Globus pallidus (tissue), 1 donor: ENCODE data around the gene CADM1.

Experiments used
- DNase-seq: peaks from one replicate; pipeline ENCODE4 v3.0.0-alpha.2; 2015; ENCODE audit warnings: low spot score

The CADM1 gene

DNA sequence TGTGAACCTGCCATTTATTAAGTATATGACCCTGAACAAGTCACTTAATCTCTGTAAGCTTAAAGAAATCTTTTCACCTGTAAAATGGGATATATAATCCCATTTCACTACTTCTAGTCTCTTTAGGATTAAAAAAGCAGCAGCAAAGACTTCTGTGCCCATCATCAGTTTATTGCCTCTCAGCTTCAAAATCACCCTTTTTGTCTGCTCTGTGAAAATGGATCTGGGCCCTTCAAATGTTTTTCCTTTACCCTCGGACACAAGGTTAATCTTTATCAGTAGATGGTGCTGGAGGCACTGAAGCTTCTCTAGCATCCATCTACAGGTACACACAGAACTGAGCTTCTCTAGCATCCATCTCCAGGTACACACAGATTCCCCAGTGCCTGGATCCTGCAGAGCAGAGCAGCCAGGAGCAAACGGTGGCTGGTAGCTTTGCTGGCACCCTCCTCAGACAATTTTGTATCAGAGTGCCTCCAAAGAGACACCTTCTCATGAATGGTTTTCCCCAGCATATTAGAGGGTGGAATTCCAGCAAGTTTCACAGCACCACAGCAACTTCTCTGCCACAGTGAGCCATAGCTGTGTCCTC, 56.8 kb downstream of the CADM1 start:
- DNase-seq = no peak

DNA sequence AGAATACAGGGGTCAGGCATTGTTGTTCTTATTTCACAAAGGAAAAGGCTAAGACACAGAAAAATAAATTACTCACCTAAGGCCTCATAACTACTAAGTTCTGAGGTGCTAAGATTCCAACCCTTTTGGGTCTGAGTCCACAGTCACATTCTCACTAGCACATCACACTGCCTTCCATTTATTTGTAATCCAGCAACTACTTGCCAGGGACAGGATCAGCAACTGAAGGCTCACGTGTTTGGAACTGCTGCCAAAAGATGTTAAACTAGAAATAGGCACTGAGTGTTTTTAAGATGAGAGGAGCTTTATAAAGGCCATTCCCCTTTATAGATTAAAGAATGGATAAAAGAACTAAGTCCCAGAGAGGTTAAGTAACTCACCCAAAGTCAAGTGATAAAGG, 58.0 kb downstream of the CADM1 start:
- DNase-seq = no peak

DNA sequence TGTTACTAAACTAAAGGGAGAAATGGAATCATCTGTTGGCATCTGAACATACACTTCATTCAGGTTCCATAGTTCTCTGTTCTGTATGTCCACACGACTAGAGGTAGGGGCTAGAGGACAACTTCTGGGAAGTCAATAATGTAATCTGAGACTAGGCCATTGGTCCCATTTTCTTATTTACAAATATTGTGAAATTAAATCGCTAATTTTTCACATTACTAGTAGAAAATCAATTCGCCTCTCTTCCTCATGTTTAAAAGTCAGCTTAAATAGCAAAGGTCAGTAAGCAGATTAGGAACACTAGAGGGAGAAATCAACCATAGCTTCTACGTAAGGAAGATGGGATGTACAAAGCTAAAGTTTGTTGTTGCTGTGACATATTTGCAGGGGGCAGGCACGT, 59.7 kb downstream of the CADM1 start:
- DNase-seq = no peak

DNA sequence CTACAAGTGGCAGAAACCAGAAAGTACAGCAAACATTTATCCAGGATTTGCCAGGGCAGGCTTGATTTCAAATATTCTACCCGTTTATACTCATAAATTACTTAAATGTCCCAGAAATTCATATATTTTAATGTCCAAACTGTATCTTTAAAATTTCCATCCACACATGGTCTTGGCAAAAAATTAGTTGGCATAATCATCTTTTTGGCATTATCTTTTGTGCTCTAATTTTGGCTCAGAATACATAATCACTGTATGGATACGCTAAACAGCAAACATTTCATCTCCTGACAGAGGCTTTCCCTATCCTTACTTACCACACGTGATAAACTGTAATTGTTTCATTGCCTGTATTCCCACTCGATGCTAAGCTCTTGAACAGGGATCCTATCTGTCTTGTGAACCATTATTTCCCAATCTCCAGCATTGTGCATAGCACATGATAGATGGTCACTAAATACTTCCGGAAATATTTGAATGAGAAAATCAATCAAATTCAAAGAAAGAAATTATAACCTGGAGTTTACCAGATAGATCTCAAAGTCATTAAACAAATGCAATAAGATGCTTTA, 64.2 kb downstream of the CADM1 start:
- DNase-seq = no peak

DNA sequence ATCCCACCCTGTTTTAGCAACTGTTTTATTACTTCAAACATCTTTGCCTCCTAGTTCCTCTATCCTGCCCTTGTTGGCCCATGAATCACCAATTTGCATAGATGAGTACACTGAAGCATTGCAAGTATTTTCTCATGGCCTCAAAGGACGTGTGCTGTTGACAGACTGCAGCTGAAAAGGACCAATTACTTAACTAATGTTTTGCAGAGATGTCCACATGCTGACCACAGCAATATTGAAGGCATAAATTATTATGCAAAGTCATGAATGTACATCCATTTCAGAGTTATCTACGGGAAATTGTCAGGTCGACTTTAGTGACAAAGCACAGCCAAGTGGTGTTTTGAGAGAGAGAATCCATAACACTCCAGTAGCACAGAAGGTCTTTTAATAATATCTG, 64.8 kb downstream of the CADM1 start:
- DNase-seq = no peak

DNA sequence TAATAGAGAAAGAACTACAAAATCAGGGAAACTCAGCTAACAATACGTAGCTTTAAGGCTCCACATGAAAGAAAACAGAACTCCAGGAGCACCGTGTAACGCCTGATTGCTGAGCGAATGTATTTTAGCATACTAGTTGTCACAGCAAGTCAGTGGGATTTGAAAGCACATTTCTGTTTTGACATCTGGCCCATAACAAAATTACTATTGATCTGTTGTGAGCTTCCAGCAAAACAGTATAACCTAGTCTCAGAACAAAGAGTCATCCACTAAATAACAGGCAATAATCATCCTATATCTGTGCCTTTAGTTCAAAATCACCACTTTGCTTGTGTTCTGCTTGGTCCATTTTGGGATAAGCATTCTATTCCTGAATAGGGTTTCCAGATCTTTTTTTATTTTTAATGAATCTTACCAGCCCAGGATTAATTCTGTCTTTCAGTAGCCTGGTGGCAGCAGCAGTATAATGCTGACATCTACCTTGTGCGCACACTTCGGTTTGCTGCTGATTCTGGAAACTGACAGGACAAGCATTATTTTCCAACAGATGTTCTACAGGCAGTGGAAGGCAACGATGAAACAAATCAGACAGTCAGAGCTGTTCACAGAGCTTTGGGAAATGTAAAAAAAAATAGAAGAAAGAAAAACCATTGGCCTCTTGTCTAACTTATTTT, 66.2 kb downstream of the CADM1 start:
- DNase-seq = no peak

DNA sequence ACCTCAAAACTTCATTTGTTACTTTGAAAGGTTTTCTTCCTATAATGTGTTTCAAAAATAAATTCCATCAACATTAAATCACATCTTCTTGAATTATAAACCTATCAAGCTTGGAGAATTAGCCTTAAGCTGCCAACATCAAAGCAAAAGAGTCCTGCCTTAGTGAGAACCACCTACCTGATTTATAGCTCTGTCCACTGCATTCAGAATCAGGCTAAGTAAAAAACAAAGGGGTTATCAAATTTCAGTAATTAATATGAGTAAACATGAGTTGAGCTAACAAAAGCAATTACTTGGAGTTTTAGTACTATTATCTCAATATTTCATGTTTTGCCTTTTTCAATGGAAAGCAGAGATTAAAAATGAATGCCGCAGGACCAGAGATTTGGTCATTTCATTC, 73.9 kb downstream of the CADM1 start:
- no peak for DNase-seq

DNA sequence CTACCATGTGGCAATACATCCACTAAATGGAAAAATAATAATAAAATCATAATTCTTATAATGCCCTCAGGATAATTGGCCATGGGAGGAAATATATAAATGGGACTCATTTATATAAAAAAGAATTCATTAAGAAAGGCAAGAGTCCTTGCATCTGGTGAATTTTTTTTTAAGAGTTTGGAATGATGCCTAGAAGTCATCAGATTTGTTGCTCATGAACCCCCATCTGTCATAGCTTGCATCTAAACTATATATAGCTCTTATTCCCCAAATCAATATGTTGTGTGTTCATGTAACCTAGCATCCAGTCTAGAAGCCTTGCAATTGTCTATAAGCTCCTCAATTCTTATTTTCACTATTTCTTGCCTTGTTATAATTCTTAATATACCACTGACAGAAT, 75.9 kb downstream of the CADM1 start:
- DNase-seq = no peak

DNA sequence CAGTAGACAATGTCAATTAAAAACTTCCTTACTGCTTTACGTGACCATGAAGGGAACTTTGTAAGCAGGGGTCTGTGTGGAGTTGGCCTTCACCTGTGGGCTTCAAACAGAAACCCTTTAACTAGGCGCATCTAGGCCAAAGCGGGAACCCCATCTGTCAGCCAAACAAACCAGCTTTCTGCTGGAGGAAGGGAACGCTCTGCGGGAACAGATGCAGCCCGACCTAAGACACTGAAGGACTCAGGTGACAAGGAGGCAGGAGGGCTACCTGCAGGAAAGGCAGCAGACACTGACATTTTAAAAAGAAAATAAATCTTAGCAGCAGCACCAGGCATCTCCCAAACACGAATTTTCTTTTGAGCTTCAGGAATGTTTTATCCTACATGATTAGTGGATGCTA, 78.4 kb downstream of the CADM1 start:
- DNase-seq = no peak

DNA sequence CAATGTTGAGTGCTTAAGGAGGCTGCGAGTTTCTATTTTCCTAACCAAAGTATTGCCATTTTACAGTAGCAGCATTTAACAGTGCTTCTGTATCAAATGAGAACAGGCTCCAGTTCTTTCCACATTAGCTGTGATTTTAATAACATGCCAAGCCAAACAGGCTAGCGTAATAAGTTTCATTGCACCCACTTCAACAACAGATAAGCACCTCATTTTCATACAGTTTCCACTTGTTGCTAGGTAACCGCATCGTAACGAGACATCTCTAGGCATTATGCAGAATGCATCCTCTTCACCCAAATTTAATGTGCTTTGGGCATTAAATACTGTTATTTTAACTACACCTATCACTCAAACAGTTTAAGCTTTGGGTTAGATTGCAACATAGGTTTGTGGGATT, 79.0 kb downstream of the CADM1 start:
- DNase-seq = no peak

DNA sequence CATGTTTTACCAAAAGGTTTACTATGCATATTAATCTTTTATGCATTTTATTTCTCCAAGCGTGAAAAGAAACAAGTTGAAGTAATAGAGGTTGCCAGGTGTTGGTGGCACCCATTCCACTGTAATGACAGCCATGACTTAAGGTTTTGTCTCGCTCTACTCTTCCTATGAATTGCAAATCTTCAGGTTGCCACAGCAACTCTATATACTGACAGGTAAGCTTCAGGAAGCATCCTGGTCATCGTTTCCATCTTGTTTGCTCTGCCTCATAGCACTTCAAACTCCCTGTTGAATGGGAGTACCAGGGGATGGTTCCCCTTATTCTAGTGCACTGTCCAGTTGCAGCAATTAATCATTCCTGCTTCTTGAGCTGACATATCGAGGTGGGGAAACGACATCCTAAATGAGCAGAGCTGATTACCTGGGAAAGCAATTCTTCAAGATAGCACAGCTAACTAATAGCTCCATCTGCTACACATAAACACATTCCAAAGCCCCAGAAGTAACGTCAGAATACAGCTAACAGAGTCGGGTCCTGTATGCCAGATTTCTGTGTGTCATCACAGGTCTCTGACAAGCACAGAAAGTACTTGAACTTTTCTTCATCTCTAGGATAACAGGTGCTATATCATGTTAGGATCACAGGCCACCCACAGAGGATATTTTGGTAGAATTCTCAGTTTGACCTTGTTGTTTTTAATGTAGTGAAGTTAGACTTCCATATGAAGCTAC, 80.3 kb downstream of the CADM1 start:
- DNase-seq = no peak

DNA sequence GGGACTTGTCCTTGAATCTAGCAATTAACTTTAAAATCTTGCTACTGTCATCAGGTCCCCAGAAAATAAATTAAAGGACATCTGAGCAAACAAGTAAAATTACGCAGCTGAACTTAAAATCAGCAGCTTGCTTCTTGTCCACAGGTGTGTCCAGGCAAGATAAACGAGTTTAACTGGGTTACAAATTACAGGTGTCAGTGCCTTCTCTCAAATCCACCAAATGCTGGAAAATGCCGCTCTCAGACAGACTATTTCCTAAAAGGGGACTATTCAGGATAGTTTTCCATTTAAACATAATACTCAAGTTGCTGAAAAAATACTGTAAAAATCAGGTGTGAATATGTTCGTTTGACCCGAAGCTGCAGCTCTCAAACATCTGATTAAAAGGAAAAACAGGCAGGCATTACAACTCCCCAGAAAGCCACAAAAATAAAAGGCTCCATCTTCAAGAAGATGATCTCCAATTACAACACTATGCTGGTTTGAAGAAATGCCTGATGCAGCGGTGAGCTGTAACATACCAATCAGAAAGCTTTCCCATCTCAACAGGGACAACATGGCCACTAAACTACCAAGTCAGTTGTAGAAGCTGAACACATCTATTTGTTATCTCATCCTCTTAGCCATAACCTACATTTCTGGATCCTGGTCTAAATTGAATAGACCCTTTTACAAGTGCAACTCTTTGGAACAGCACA, 82.1 kb downstream of the CADM1 start:
- no peak for DNase-seq

DNA sequence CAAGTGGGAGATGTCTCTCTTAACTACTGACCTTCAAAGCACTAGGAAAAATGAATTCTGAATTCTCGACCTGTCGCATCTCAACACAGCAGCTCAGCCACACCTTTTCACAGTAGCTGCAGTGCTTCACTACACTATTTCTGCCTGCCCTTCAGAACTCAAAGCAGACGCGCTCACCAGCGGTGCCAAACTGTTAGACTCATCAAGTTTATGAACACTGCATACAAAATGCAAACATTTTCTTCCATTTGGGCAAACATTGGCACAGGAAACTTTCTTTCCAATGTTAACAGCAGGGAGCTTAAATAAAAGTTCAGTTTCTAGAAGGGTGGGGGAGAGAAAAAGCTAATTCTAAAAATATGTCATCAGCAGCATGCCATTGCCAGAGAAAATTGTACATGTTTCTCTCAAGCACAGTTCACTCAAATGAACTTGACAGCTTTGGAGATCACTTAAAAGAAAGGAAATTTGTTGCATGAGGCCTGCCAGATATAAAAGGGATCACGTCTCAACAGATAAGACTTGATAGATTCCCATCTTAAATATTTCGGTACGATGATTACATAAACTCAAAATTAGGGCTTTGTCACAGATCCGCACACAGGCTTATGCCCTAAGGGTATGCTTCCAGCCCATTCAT, 82.7 kb downstream of the CADM1 start:
- no peak for DNase-seq

DNA sequence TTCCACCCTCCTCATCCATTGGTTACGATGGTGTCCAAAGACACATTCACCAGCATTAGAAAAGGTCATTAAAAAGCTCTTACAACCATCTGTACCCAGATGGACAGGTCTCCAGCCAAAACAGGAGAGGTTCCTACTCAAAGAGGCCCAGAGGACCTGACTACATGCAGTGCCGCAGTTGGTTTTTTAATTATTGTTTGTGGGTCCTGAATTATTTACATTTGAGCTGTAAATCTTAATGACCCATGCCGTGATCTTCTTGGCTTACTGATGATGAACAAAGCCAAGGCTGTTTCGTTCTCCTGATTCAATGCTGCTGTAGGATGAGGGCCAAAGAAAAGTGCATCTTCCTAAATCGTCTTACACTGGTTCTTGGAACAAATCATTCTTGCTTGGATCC, 83.7 kb downstream of the CADM1 start:
- DNase-seq = no peak

DNA sequence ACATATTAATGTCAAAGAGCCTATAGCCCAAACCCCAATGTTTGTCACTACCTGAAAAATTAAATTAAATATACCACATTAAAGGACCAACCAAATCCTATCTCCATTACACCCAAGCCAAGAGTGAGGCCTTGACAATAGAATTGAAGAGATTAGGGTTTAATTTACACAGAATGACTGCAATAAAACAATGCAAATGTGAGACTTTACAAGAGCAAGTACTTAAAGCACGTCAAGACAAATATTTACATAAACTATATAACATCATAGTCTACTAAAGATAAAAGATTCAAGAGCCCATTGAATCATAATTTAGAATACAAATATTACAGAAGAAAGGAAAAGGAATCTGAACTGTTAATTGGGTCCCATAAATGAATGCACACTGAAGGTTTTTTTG, 85.6 kb downstream of the CADM1 start:
- no peak for DNase-seq

DNA sequence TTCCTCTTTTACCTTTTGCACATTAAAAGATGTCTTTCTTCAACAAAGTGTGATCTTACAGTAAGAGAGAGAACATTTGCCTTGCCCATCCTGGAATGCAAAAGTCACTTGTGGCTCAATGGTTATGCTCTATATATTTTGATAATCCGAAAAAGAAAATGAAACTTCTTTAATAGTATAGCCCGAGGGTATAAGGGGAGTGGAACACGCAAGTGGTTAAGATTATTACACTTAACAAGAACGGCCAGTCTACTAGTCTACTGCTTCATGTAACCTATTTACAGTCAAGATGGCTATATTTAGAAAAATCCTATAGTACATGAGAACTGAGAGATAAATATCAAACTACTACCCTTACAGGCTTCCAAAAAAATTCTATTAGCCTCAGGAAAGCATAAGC, 86.1 kb downstream of the CADM1 start:
- DNase-seq = no peak

DNA sequence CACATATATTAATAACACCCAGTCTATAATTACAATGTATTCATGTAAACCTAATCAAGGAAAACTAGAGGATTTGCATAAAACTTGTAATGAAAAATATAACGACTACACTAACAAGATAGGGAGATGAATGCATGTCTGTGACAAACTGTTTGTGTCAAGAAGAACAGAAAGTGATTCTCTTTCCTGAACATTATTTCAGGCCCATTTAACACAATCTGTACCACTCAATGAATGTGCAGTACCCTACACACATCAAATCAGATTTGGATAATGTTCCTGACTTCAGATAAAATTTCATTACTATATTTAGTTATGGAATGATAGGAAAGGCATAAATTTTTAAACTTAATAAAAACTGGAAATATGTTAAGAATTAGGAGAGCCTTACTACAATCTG, 93.1 kb downstream of the CADM1 start:
- DNase-seq = no peak

DNA sequence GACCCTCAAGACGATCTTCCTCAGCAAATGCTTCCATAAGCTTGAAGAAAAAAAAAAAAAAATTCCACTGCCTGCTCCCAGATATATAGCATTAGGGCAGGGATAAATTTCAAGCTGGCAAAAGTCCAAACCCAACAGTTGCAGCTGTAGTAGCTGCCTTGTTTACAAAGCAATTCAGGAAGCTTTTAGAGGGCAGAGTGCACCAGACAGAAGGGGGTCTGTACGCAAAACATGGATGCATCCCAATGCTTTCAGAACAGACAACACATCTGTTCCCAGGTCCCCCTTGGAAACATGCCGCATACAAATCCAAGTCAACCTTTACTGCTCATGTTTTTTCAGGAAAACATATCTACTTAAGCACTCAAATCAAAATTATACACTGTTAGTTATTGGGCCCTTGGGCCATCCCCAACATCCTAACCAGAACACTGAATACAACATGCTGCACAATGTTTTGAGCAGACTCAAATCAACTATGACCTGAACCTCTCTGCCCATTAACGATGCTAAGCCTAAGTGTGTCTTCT, 94.5 kb downstream of the CADM1 start:
- peak; percentile 64 for DNase-seq

DNA sequence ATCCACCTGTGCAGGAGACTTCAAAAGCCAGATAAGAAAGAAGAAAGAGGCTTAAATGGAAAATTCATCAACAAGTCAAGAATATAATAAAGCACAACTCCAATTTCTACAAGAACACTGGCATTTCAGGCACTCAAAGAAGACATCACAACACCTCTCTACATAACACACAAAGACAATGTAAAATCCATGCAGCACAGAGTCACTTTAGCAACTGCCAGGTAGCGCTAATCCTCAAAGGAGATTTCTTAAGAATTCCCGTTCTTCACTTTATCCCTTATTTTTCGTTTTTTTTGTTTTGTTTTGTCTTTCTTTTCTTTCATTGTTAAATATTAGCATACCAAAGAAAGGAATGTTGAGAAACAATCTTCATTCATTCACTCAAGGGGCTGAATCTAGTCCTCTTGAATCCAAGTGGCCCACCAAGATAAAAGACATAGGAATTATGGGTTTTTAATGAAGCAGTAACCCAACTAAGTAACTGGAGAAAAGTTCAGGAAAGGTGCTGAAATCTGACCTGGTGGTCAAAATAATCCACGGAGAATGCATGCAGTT, 95.0 kb downstream of the CADM1 start:
- DNase-seq = no peak

DNA sequence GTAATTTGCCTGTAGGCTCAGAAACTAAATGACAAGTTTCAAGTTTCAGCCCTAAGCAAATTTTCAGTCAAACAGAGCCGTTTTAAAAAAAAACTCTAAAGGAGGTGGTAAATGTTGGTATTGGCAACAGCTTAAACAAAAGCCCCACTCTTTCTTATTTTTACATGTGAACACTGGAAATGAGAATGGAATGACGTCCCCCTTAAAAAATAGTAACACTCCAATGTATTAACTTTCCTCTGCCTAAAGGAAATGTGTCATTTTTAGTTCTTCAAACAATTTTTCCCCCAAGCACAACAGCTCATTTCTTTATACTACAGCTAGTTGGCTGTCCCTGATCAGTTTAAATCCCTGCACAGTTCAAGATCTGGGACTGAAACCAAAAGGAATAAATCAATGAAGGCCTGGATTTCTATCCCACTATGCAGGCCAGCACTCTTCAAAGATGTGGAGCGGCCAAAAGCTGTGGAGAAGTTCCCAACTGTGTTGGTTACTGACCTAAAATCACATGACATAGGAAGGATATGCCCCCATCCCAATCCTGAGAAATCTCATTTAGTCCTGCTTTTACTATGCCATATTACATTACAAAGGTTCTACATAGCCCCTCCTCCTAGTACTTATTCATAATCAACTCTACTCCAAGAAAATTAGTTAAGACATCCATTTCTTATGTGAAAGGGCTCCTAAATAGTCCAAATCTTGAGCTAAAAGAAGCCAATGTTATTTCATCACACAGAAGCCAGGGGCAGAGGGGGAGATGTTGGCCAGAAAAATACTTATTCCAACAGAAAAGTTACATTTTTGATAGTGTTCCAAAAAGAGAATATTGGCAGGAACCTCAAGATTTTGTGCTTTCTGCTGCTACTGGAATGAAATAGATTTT, 95.9 kb downstream of the CADM1 start:
- peak; percentile 70 for DNase-seq

DNA sequence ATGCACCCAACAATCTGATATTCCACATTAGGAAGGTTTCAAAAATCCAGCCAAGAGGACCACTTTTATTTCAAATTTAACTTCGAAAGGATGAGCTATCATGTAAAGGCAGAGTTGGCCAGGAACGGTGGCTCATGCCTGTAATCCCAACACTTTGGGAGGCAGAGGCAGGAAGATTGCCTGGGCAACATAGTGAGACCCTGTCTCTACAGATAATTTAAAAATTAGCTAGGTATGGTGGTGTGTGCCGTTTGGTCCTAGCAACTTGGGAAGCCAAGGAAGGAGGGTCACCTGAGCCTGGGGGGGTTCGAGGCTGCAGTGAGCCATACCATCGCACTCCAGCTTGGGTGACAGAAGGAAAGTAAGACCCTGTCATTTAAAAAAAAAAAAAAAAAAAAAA, 96.7 kb downstream of the CADM1 start:
- DNase-seq = no peak
